Measurements from ENCODE around the gene DDIT4L.
"Not testable (repeated sequence)": the region's sequence is repeated elsewhere in the genome, so short reads cannot be mapped to it uniquely, and the experiment has no call there.

DDIT4L gene

DNA sequence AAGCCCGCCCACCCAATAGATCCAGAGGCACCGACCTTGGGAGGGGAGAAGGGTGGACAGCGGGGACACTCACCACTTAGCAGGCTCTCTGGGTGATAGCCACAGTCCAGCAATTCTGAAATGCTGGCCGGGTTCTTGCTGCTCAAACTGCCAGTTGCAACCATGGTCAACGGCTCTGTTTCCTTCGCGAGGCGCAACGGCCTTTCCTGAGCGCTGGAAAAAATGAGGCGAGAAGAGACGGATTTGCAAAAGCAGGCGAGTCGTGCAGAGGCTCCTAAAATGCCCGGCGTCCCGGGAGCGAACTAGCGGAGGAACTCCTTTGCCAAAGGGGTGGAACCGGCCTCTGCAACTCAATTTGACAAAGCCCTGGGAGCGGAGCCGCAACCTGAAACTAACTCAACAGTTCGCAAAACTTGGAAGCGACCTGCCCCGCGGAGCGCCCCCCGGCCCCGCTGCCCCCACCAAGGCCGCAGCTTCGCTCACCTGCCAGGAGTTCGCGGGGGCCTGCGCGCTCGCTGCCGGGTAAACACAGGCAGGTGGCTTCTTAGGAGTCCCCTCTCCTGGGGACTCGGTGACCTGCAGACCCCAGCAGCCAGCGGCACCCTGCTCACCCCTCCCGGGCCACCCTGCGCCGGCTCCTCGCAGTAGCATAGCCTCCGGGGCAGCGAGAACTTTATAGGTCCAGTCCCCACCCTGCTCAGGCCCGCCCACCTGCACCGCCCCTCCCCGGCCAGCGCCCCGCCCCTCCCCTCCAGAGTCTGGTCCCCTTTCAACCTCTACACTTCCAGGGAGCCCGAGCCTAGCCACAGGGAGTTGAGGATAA is at the start of gene DDIT4L:
DDIT4L (minus strand) TSS at position 649 of the 823 bp plus-strand sequence; CDS start at position 164, 485 bp downstream.
- no peak for DNase-seq (ENCODE audit: low read depth)

DNA sequence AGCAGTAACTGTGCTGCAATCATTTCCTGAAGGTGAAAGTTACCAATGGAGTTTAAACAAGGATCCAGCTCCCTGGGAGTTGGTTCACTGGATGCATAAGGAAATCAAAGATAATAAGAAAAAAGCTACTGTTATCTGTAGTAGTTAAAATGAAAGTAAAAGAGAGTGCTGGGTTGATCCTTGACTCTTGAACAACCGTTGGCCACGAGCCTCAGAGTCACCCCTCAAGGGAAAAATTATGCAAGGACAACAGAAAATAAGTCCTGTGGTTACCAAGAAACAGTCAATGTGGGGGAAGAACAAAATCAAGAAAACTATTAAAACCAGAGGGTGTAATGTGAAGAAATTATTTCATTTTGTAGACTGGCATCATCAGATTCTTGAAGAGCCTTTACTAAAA is 49.7 kb upstream of the DDIT4L start:
- no peak for DNase-seq (ENCODE audit: low read depth)

- DNase-seq (ENCODE audit: low read depth): no peak
Measured at GRCh38 chr4:100224721-100225120, 34.5 kb upstream of the DDIT4L start.

- no peak for DNase-seq (ENCODE audit: low read depth)
Measured at GRCh38 chr4:100224160-100224559, 33.9 kb upstream of the DDIT4L start.

- no peak for DNase-seq (ENCODE audit: low read depth)
Measured at GRCh38 chr4:100208964-100209363, 18.7 kb upstream of the DDIT4L start.

- no peak for DNase-seq (ENCODE audit: low read depth)
Measured at GRCh38 chr4:100208459-100208858, 18.2 kb upstream of the DDIT4L start.

DNA sequence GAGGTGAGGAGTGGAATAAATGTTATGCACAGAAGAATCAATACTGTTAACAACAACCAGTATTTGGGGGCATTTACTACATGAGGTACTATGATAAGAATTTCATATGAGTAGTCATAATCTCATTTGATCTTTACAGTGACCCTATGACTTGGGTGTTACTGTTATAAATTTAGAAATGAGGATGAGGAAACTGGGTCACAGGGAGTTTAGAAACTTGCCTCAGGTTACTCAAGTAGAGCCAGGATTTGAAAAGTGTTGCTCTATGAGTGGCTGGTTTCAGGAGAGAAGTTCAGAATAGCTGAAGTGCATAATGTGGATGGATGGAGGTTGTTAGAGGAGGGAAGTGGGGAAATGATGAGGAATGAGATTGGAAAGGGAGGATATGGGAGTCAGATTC is 16.6 kb upstream of the DDIT4L start:
- no peak for DNase-seq (ENCODE audit: low read depth)

- no peak for DNase-seq (ENCODE audit: low read depth)
Measured at GRCh38 chr4:100198061-100198460, 7.8 kb upstream of the DDIT4L start.

DNA sequence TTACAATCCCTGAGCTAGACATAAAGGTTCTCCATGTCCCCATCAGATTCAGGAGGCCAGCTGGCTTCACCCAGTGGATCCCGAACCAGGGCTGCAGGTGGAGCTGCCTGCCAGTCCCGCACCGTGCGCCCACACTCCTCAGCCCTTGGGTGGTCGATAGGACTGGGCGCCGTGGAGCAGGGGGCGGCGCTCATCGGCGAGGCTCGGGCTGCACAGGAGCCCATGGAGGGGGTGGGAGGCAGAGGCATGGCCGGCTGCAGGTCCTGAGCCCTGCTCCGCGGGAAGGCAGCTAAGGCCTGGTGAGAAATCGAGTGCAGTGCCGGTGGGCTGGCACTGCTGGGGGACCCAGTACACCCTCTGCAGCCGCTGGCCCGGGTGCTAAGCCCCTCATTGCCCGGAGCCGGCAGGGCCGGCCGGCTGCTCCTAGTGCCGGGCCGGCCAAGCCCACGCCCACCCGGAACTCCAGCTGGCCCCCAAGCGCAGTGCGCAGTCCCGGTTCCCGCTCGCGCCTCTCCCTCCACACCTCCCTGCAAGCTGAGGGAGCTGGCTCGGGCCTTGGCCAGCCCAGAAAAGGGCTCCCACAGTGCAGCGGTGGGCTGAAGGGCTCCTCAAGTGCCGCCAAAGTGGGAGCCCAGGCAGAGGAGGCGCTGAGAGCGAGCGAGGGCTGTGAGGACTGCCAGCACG is 6.3 kb upstream of the DDIT4L start:
- DNase-seq (ENCODE audit: low read depth): not testable (repeated sequence)

DNA sequence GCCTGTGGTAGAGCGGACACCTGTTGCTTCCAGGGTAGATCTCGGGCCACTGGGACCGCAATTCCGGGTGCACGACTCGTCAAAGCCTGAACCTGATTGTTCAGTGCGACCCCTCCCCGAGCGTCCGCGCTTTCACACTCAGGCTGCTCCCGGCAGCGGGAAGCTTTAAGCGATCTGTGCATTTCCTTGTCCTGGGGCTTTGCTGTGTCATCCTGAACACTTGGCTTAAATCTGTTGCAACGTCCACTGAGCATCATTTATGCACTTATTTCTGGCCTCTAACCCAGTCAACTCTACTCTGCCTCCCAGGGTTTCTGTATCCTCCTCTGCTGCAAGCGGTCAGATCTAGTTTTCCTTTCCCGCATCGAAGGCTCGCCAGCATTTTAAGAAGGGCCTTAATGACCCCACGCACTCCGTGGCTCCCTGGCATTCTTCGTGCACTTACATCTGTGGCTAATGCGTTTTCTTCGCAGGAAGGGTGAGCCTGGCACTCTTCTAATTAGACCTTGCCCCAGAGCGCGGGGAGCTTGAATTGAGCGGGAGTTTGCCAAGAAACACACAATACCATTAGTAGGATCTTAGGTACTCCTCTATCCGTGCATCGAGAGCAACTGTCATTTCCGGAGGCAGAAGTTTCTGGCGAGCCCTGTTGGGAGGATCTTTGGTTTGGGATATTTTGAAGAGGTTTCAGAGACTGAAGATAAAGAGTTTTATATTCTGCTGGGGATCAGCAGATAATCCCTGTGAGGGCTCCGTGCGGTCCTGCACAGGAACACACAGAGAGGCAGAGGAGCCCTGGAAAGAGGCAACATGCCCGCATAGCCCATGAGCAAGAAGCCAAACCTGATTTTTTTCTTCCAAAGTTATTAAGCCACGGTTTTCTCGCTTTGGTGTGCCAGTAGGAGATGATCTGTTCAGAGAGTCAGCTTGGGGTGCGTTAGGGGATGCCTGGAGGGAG is 654 bp upstream of the DDIT4L start:
- no peak for DNase-seq (ENCODE audit: low read depth)

- no peak for DNase-seq (ENCODE audit: low read depth)
Measured at GRCh38 chr4:100188829-100189228, 1.4 kb downstream of the DDIT4L start.

DNA sequence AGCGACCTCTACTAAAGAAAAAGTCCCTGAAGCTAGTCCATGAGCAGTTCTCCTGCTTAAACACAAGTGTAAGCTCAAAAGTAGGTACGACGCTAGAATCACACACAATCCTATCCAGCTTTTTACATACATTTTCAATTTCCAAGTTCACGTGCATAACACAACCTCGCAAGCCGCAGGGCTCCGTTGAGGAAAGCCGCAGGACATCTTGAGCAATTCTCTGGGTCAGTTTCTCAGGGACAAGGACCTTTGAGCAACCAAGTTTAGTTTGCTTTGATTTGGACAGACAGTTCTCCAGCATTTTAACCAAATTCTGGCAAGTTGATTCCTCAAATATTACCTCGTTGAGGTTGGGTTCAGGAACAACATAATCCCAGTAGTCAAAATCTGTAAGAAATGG is 2.5 kb downstream of the DDIT4L start:
- DNase-seq (ENCODE audit: low read depth): no peak

DNA sequence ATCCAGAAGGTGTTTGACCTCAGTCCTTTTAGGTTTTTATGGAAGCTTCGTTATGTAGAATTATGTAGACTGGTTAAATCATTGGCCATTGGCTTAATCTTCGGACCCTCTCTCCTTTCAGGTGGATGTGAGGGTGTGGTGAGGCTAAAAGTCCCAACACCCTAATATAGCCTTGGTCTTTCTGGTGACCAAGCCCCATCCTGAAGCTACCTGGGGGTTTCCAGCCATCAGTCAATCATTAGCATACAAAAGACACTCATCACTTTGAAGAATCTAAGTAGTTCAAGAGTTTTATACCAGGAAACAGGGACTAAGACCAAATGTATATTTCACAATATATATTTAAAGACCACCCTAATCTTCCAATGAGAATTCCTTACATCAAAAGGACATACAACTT is 5.5 kb downstream of the DDIT4L start:
- DNase-seq (ENCODE audit: low read depth): no peak

DNA sequence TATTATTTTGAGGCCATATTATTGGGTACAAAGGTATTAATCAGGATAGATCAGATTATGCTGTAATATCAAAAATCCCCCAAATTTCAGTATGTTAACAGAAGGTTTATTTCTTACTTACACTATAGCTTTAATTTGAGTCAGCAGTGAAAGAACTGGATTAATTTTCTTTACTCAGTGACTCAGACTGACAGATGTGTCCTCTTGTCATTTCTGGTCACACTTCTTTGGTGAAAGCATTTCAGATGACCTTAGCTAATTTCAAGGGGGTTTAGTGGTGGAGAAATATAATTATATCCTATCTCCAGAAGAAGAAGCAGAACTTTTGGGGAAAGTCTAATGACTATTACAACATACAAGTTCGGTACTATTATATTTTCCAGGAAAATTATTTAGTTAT is 12.4 kb downstream of the DDIT4L start:
- DNase-seq (ENCODE audit: low read depth): no peak

DNA sequence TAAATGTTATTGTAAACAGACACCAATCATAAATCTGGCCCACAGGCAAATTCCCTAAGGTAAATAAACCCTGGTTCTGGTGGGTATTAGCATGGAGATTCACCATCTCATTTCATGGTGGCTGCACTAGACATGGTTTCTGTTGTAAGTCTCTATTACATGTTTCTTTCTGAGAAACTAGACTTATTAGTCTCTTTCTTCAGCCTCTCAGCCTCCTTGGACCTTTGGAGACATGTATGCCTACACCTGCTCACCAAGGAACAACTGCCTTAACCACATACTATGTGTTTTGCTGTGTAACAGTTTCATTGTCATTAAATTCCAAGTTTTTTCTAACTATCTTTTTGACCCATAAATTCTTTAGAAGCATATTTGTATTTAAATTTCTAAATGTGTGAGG is 13.1 kb downstream of the DDIT4L start:
- no peak for DNase-seq (ENCODE audit: low read depth)

DNA sequence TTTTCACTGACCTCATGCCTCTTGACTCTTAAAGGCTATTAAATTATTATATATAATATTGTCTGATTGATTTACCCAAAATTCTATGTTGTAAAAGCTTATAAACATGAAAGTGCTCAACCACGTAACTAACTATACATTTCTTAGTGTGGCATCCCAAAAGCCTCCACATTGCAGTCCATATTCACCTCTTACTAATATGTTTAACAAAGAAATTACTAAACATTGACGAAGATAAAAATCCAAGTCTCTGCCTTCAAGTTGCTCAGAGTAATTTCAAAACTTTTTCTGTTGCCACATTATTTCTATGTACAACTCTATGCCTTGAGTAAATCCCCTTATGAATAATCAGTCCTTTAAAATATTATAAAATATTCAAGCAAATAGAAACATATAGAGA is 14.4 kb downstream of the DDIT4L start:
- DNase-seq (ENCODE audit: low read depth): no peak

DNA sequence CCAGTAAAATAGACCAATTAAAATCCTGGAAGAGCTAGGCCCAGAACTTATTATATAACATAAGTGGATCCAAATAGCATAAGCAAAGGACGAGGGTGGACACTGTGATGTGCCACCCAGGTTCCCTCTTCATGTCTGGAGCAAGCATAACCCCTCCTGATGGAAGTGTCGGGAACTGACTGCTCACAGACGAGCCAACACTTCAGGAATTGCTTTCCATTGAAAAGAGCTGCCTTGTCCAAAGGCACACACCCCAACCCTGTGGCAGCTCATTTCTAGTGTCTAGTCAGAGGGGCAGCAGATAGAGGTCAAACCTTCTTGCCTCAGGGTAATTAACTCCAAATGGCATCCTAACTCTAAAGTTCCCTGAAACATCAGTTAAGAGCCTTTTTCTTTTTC is 15.3 kb downstream of the DDIT4L start:
- DNase-seq (ENCODE audit: low read depth): no peak

GRCh38 chr4:100170986-100171385 is 19.3 kb downstream of the DDIT4L start:
- no peak for DNase-seq (ENCODE audit: low read depth)

DNA sequence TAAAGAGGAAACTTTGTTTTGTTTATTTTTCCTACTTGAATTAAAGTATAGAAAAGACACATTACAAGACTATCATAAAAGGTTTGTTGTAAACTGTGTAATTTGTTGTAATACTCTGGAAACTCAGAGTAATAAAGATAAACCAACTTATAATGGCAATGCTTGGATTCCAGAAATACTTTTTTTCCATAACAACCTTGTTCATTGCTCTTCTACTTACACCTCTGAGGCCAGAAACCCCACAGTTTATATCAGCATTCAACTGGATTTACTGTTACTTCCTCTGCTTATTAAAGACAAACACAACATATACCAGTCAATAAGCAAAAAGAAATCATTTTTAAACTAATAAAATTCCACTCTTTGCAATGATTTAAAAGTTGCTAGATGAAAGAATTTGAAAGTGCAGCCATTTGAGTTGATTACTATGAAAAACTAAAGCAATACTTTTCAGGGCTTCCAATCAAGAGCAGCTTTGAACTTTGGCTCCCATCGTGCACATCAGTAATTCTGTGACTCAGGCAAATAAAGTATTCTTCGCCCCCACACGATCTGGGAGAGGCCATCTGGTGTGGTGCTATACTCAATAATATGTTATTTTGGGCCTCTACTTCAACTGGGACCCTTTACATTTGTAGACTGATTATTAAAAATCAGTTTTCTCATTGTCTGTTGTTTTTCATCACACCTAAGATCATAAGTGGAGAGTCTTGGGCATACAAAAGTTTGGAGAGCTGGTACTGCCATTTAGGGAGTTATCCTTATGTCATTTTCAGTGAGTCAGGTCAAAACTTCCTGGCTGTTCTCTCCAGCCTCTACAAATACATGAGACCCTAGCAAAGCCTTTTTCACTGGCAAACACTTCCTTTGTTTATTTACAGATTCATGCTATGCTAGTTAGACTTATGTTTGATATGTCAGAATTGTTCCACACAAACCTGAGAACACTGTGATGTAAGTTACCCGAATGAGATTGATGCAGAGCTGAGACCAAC is 20.5 kb downstream of the DDIT4L start:
- no peak for DNase-seq (ENCODE audit: low read depth)

DNA sequence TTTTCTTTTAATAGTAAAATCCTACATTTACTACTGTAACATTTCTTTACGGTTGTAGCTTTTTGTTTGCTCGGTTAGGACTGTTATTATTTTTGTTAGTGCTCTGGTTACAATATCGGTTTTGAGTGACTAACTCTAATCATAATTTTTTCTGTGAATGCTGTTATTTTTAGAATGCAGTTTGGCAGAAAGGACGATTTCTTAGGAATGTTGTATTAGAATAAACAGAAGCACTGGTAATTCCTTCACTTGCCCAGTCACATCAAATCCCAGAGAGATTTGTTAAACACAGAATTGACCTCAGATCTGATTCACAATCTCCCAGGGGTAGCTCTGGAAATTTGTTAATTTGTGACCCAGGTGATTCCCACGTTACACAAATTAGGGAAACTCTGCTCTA is 21.7 kb downstream of the DDIT4L start:
- DNase-seq (ENCODE audit: low read depth): no peak
